Measurements from ENCODE around the gene CREBBP.

CREBBP gene

GRCh38 chr16:3810818-3811217 lies 69.7 kb downstream of the CREBBP start:
- Mint-ChIP-seq H3K27me3 (no peaks in the 10 kb centered on the region), H3K9me3 (no peaks in the 10 kb centered on the region), H3K27ac (peak overlapping the region; percentile 27), H3K4me1 (ENCODE audit: low read depth) (peaks cover 76% of the 10 kb centered on the region), H3K4me3 (no peak overlapping the region), H3K36me3 (ENCODE audit: low read depth) (peaks cover 38% of the 10 kb centered on the region)

GRCh38 chr16:3810198-3810664 lies 70.3 kb downstream of the CREBBP start:
- Mint-ChIP-seq H3K27me3 (no peaks in the 10 kb centered on the region), H3K27ac (peak overlapping the region; percentile 26), H3K4me1 (ENCODE audit: low read depth) (peaks cover 80% of the 10 kb centered on the region), H3K36me3 (ENCODE audit: low read depth) (peaks cover 38% of the 10 kb centered on the region), H3K9me3 (no peaks in the 10 kb centered on the region), H3K4me3 (no peak overlapping the region)

GRCh38 chr16:3808308-3809063 lies 72.0 kb downstream of the CREBBP start:
- H3K27me3 Mint-ChIP-seq: no peaks in the 10 kb centered on the region
- H3K27ac Mint-ChIP-seq: peak overlapping the region; percentile 53
- peaks cover 46% of the 10 kb centered on the region for H3K36me3 Mint-ChIP-seq (ENCODE audit: low read depth)
- no peaks in the 10 kb centered on the region for H3K9me3 Mint-ChIP-seq
- H3K4me3 Mint-ChIP-seq: no peak overlapping the region
- H3K4me1 Mint-ChIP-seq (ENCODE audit: low read depth): peaks cover 83% of the 10 kb centered on the region

- H3K4me1 Mint-ChIP-seq (ENCODE audit: low read depth): peaks cover 77% of the 10 kb centered on the region
- H3K9me3 Mint-ChIP-seq: no peaks in the 10 kb centered on the region
- H3K27me3 Mint-ChIP-seq: no peaks in the 10 kb centered on the region
- H3K27ac Mint-ChIP-seq: no peak overlapping the region
- H3K4me3 Mint-ChIP-seq: no peak overlapping the region
- peaks cover 49% of the 10 kb centered on the region for H3K36me3 Mint-ChIP-seq (ENCODE audit: low read depth)
Observed at GRCh38 chr16:3807425-3808123, 72.9 kb downstream of the CREBBP start.

- Mint-ChIP-seq H3K9me3 (no peaks in the 10 kb centered on the region), H3K4me1 (ENCODE audit: low read depth) (peaks cover 79% of the 10 kb centered on the region), H3K27ac (no peak overlapping the region), H3K4me3 (no peak overlapping the region), H3K27me3 (no peaks in the 10 kb centered on the region), H3K36me3 (ENCODE audit: low read depth) (peaks cover 38% of the 10 kb centered on the region)
Observed at GRCh38 chr16:3804426-3805016, 76.0 kb downstream of the CREBBP start.

GRCh38 chr16:3800477-3801270 lies 79.8 kb downstream of the CREBBP start:
- Mint-ChIP-seq H3K4me3 (no peak overlapping the region), H3K4me1 (ENCODE audit: low read depth) (peaks cover 75% of the 10 kb centered on the region), H3K36me3 (ENCODE audit: low read depth) (peaks cover 14% of the 10 kb centered on the region), H3K9me3 (no peaks in the 10 kb centered on the region), H3K27me3 (no peaks in the 10 kb centered on the region), H3K27ac (peak overlapping the region; percentile 50)

- Mint-ChIP-seq H3K9me3 (no peaks in the 10 kb centered on the region), H3K27me3 (no peaks in the 10 kb centered on the region), H3K27ac (peak overlapping the region; percentile 50), H3K4me3 (no peak overlapping the region), H3K36me3 (ENCODE audit: low read depth) (peaks cover 14% of the 10 kb centered on the region), H3K4me1 (ENCODE audit: low read depth) (peaks cover 68% of the 10 kb centered on the region)
Observed at GRCh38 chr16:3800019-3800418, 80.5 kb downstream of the CREBBP start.

- Mint-ChIP-seq H3K36me3 (ENCODE audit: low read depth) (peaks cover 12% of the 10 kb centered on the region), H3K4me3 (no peak overlapping the region), H3K27ac (peak overlapping the region; percentile 12)
Observed at GRCh38 chr16:3799354-3799753, 81.2 kb downstream of the CREBBP start.

GRCh38 chr16:3798838-3799237 lies 81.7 kb downstream of the CREBBP start:
- H3K4me1 Mint-ChIP-seq (ENCODE audit: low read depth): peaks cover 56% of the 10 kb centered on the region
- H3K4me3 Mint-ChIP-seq: peak overlapping the region; percentile 8
- no peak overlapping the region for H3K27ac Mint-ChIP-seq
- no peaks in the 10 kb centered on the region for H3K27me3 Mint-ChIP-seq
- H3K9me3 Mint-ChIP-seq: no peaks in the 10 kb centered on the region
- peaks cover 7% of the 10 kb centered on the region for H3K36me3 Mint-ChIP-seq (ENCODE audit: low read depth)

More at GRCh38 chr16:3799354-3799753, 81.2 kb downstream of the CREBBP start:
- Mint-ChIP-seq H3K9me3 (no peaks in the 10 kb centered on the region), H3K4me1 (ENCODE audit: low read depth) (peaks cover 61% of the 10 kb centered on the region), H3K27me3 (no peaks in the 10 kb centered on the region)

GRCh38 chr16:3797904-3798811 lies 82.4 kb downstream of the CREBBP start:
- peak overlapping the region; percentile 14 for H3K4me3 Mint-ChIP-seq
- no peaks in the 10 kb centered on the region for H3K9me3 Mint-ChIP-seq
- no peak overlapping the region for H3K27ac Mint-ChIP-seq
- H3K27me3 Mint-ChIP-seq: no peaks in the 10 kb centered on the region
- H3K36me3 Mint-ChIP-seq (ENCODE audit: low read depth): peaks cover 11% of the 10 kb centered on the region
- H3K4me1 Mint-ChIP-seq (ENCODE audit: low read depth): peaks cover 55% of the 10 kb centered on the region

- peak overlapping the region; percentile 14 for H3K4me3 Mint-ChIP-seq
- no peaks in the 10 kb centered on the region for H3K27me3 Mint-ChIP-seq
- H3K36me3 Mint-ChIP-seq (ENCODE audit: low read depth): peaks cover 13% of the 10 kb centered on the region
- H3K27ac Mint-ChIP-seq: no peak overlapping the region
- no peaks in the 10 kb centered on the region for H3K9me3 Mint-ChIP-seq
- H3K4me1 Mint-ChIP-seq (ENCODE audit: low read depth): peaks cover 56% of the 10 kb centered on the region
Observed at GRCh38 chr16:3797473-3797872, 83.0 kb downstream of the CREBBP start.

GRCh38 chr16:3793161-3793576 lies 87.3 kb downstream of the CREBBP start:
- no peaks in the 10 kb centered on the region for H3K9me3 Mint-ChIP-seq
- no peak overlapping the region for H3K27ac Mint-ChIP-seq
- peaks cover 40% of the 10 kb centered on the region for H3K36me3 Mint-ChIP-seq (ENCODE audit: low read depth)
- H3K4me3 Mint-ChIP-seq: no peak overlapping the region
- no peaks in the 10 kb centered on the region for H3K27me3 Mint-ChIP-seq
- peaks cover 60% of the 10 kb centered on the region for H3K4me1 Mint-ChIP-seq (ENCODE audit: low read depth)

- Mint-ChIP-seq H3K4me3 (no peak overlapping the region), H3K36me3 (ENCODE audit: low read depth) (peaks cover 40% of the 10 kb centered on the region), H3K9me3 (no peaks in the 10 kb centered on the region), H3K27ac (no peak overlapping the region), H3K27me3 (no peaks in the 10 kb centered on the region), H3K4me1 (ENCODE audit: low read depth) (peaks cover 58% of the 10 kb centered on the region)
Observed at GRCh38 chr16:3792472-3793012, 88.0 kb downstream of the CREBBP start.
